ENCODE results near the gene PGAM5.

The PGAM5 gene

GRCh38 chr12:132730353-132730752, 19.7 kb downstream of the PGAM5 start:
- no peak for TF ChIP-seq JUND (IDR thresholded peaks at IDR 0.05; ENCODE audit: low read depth)
- in situ Hi-C loops (cut with HindIII; ENCODE audit: low pct_unique_long_range_greater_than_20kb, low sequenced_read_pairs) = no loop called here
- DNase-seq (ENCODE audit: low read depth in 1 of 2, low spot score in 1 of 2) = no peak

DNA sequence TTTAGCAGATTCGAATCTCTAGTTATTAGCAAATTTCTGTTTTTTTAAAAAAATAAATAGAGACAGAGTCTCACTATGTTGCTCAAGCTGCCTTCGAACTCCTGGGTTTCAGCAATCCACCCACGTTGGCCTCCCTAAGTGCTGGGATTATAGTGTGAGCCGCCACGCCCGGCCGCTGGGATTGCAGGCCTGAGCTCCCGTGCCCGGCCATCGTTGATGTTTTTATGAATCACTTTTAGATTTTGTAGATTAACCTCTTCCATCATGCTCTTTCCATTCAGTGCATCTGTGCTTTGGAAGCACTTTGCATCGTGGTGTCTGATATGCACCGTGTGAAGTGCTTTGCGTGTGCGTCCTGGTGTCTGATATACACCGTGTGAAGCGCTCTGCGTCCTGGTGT, 20.9 kb downstream of the PGAM5 start:
- no peak for DNase-seq (ENCODE audit: low read depth in 1 of 2, low spot score in 1 of 2)
- in situ Hi-C loops (cut with HindIII; ENCODE audit: low pct_unique_long_range_greater_than_20kb, low sequenced_read_pairs) = no loop called here
- no peak for TF ChIP-seq JUND (IDR thresholded peaks at IDR 0.05; ENCODE audit: low read depth)

DNA sequence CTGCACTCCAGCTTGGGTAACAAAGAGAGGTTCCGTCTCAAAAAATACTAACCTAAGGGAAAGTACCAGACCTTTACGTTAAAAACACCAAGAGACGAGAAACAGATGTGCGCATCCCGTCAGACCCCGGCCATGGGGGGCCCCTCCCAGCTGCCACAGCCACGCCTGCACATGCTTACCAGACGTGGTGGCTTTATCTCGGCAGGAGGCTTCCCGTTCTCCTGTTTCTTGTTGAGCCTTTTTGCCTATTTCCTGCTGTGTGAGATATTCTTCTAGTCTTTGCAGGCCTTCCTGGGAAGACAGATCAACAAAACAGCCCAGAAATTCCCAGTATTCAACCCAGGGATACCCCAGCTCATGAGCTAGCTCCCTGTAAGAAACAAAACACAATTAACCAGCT, 23.6 kb downstream of the PGAM5 start:
- no peak for DNase-seq (ENCODE audit: low read depth in 1 of 2, low spot score in 1 of 2)
- in situ Hi-C loops (cut with HindIII; ENCODE audit: low pct_unique_long_range_greater_than_20kb, low sequenced_read_pairs) = no loop called here

DNA sequence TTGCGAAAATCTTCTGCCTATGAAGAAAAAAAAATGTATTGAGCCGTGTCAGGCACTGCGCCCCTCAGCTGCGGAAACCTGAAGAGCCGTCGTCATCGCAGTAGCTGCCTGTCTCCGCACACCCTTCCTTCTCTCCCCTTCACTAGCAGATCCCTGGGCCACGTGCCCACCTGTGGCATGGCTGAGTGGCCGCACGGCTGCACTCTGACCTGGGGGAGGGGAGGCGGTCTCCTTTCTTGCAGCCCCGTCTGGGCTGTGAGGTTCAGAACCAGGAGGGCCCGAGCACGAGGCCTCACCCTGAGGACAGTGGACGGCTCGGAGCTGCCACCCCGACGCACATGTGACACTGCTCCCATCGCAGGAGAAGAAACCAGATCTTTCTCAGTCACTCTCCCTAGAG, 24.9 kb downstream of the PGAM5 start:
- in situ Hi-C loops (cut with HindIII; ENCODE audit: low pct_unique_long_range_greater_than_20kb, low sequenced_read_pairs) = no loop called here
- TF ChIP-seq JUND (IDR thresholded peaks at IDR 0.05; ENCODE audit: low read depth) = no peak
- DNase-seq (ENCODE audit: low read depth in 1 of 2, low spot score in 1 of 2) = no peak

More for the DNA sequence above, 23.6 kb downstream of the PGAM5 start:
- no peak for TF ChIP-seq JUND (IDR thresholded peaks at IDR 0.05; ENCODE audit: low read depth)

- in situ Hi-C loops (cut with HindIII; ENCODE audit: low pct_unique_long_range_greater_than_20kb, low sequenced_read_pairs) = no loop called here
- DNase-seq (ENCODE audit: low read depth in 1 of 2, low spot score in 1 of 2) = no peak
- TF ChIP-seq JUND (IDR thresholded peaks at IDR 0.05; ENCODE audit: low read depth) = no peak
These were observed 25.7 kb downstream of the PGAM5 start for GRCh38 chr12:132736378-132736777.

GRCh38 chr12:132736913-132737312, 26.3 kb downstream of the PGAM5 start:
- no peak for TF ChIP-seq JUND (IDR thresholded peaks at IDR 0.05; ENCODE audit: low read depth)
- no peak for DNase-seq (ENCODE audit: low read depth in 1 of 2, low spot score in 1 of 2)
- in situ Hi-C loops (cut with HindIII; ENCODE audit: low pct_unique_long_range_greater_than_20kb, low sequenced_read_pairs) = no loop called here

GRCh38 chr12:132739600-132740312, 29.1 kb downstream of the PGAM5 start:
- no peak for DNase-seq (ENCODE audit: low read depth in 1 of 2, low spot score in 1 of 2)
- in situ Hi-C loops (cut with HindIII; ENCODE audit: low pct_unique_long_range_greater_than_20kb, low sequenced_read_pairs) = no loop called here
- TF ChIP-seq JUND (IDR thresholded peaks at IDR 0.05; ENCODE audit: low read depth) = no peak

- in situ Hi-C loops (cut with HindIII; ENCODE audit: low pct_unique_long_range_greater_than_20kb, low sequenced_read_pairs) = no loop called here
- DNase-seq (ENCODE audit: low read depth in 1 of 2, low spot score in 1 of 2) = no peak
- no peak for TF ChIP-seq JUND (IDR thresholded peaks at IDR 0.05; ENCODE audit: low read depth)
These were observed 29.6 kb downstream of the PGAM5 start for GRCh38 chr12:132740313-132740646.

DNA sequence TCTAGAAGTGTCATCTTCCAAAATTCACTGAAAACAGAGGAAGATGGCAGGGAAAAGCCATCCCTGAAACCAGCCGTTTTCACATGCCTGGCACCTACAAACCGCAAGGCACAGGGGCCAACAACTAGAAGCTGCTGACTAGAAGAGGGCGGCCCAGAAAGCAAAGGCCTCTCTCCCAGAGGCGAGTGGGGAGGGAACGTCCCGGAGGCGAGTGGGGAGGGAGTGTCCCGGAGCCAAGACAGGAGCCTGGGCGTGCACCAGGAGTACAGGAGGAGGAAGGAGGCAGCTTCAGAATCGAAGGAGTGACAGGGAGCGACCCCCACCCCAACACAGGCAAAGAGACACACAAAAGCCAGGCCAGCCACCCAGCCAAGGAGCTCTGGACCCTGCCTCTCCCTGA, 30.0 kb downstream of the PGAM5 start:
- in situ Hi-C loops (cut with HindIII; ENCODE audit: low pct_unique_long_range_greater_than_20kb, low sequenced_read_pairs) = no loop called here
- TF ChIP-seq JUND (IDR thresholded peaks at IDR 0.05; ENCODE audit: low read depth) = no peak
- DNase-seq (ENCODE audit: low read depth in 1 of 2, low spot score in 1 of 2) = no peak

DNA sequence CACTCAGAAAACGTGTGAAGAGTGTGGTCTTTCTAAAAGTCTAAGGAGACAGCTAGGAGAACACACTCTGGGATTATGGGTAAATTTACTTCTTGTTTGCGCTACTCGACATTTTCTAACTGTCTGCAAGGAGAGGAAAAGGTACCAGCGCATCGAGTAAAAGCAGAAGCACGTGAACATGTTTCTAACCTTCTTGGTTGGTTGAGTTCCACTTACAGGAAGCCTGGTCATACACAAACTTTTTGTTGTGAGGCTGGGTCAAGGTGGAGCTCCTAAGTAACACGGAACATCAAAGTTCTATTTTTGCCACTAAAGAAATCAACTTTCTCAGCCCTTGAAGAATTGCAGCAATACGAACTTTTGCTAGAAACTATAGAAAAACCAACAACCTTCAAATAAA, 31.0 kb downstream of the PGAM5 start:
- no peak for DNase-seq (ENCODE audit: low read depth in 1 of 2, low spot score in 1 of 2)
- in situ Hi-C loops (cut with HindIII; ENCODE audit: low pct_unique_long_range_greater_than_20kb, low sequenced_read_pairs) = no loop called here
- no peak for TF ChIP-seq JUND (IDR thresholded peaks at IDR 0.05; ENCODE audit: low read depth)

GRCh38 chr12:132743831-132744230, 33.2 kb downstream of the PGAM5 start:
- in situ Hi-C loops (cut with HindIII; ENCODE audit: low pct_unique_long_range_greater_than_20kb, low sequenced_read_pairs) = no loop called here
- no peak for DNase-seq (ENCODE audit: low read depth in 1 of 2, low spot score in 1 of 2)
- TF ChIP-seq JUND (IDR thresholded peaks at IDR 0.05; ENCODE audit: low read depth) = no peak

GRCh38 chr12:132746613-132747012, 36.0 kb downstream of the PGAM5 start:
- in situ Hi-C loops (cut with HindIII; ENCODE audit: low pct_unique_long_range_greater_than_20kb, low sequenced_read_pairs) = no loop called here
- no peak for TF ChIP-seq JUND (IDR thresholded peaks at IDR 0.05; ENCODE audit: low read depth)
- DNase-seq (ENCODE audit: low read depth in 1 of 2, low spot score in 1 of 2) = no peak

DNA sequence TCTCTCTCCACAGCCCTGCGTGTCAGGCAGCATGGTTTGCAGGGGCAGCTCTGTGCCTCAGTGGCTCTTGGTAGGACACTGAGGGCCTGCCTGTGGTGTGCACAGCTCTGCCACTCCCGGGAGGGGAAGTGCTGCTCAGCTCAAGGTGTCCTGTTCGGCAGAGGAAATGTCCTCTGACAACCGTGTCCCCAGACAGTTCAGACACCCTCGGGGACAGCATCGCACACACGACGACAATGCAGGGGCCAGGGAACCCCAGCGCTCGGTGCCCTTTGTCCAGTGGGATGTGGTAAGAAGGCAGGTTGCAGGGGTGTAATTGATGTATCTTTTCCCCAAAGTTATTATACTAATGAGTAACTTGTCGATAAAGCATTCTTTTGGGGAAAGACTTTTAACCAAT, 36.8 kb downstream of the PGAM5 start:
- in situ Hi-C loops (cut with HindIII; ENCODE audit: low pct_unique_long_range_greater_than_20kb, low sequenced_read_pairs) = no loop called here
- no peak for TF ChIP-seq JUND (IDR thresholded peaks at IDR 0.05; ENCODE audit: low read depth)
- DNase-seq (ENCODE audit: low read depth in 1 of 2, low spot score in 1 of 2) = no peak

DNA sequence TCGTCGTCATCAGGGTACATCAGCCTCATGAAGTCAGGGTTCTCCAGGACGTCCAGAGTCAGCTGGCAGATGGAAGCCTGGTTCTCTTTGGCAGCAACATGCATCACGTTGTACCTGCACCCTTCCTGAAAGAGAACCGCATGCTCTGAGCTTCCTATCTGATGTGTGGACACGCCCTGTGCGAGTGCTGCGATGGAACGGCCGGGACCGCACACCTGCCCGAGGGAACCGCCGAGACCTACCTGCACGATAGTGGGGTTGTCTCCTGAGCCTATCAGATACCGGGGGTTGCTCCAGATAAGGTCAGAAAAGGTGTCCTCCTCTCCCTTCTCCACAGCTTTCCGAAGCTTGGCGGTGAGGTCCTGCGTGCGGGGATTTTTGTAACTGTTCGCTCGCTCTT, 37.3 kb downstream of the PGAM5 start:
- DNase-seq (ENCODE audit: low read depth in 1 of 2, low spot score in 1 of 2) = no peak
- in situ Hi-C loops (cut with HindIII; ENCODE audit: low pct_unique_long_range_greater_than_20kb, low sequenced_read_pairs) = no loop called here
- no peak for TF ChIP-seq JUND (IDR thresholded peaks at IDR 0.05; ENCODE audit: low read depth)

Measured in T47D (cell line).